GM04503 (cell line): Measurements from ENCODE around the gene MGMT.

Source experiments
- DNase-seq: peaks from one replicate; pipeline ENCODE4 v3.0.0-alpha.2; 2012; ENCODE audit warnings: low read depth

Gene MGMT

DNA sequence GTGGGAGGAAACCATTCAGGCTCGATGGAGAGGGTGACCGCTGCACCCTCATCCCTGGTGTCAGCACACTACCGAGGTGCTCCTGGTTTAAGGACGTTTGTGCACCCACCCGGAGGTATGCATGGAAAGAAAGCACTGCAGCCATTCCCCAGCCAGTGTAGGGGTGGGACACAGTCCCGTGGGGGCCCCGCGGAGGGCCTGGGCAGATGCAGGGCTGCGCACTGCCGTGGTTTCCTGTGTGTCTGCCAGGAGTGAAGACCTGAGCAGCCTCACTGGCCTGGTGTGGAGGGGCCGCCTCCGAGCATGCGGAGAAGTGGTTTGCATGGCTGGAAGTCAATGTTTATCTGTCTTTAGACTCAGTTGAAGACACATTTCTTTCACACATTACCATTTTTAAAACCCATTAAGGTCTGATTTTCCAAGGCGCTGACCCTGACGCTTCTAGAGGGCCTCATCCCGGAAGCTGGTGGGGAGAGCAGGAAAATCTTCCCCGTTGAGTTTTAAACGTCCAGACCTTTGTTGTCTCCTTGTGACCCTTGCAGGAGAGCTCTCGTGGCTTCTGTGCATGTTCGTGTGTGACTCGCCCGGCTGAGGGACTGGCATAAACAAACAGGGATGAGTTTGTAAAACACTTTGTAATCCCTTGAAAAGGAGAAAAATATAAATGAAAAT, 188.1 kb downstream of the MGMT start:
- DNase-seq: no peak

DNA sequence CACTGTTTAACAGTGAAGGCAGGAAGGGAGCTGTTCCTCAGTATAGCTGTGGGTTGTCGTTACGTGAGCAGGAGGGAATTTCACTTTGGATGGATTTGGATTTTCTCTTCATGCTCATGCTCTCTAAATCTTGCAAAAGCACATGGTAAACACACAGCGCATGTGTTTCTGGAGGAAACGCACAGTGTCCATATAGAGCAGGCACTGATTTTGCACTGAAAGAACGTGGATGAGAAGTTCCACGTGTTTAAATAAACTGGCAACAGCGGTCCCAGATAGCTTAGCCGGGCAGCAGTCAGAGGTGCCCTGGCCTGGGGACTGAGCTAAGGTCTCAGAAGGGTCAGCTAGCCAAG, 188.6 kb downstream of the MGMT start:
- DNase-seq: no peak

DNA sequence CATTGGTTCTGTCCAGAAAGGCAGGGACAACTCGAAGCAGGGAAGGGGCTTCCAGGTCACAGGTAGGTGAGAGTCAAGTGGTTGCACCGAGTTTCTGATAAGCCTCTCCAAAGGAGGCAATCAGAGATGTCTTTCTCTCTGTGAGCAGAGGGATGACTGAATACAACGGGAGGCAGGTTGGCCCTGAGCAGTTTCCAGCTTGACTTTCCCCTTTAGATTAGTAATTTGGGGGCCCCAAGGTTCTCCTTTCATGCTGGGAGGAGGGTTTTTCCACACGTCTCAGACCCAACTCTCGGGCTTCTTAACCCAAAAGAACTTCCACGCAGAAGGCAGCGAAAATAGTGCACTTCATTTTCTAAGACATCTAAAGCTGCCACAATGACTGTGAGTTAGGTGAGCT, 189.6 kb downstream of the MGMT start:
- DNase-seq: no peak

DNA sequence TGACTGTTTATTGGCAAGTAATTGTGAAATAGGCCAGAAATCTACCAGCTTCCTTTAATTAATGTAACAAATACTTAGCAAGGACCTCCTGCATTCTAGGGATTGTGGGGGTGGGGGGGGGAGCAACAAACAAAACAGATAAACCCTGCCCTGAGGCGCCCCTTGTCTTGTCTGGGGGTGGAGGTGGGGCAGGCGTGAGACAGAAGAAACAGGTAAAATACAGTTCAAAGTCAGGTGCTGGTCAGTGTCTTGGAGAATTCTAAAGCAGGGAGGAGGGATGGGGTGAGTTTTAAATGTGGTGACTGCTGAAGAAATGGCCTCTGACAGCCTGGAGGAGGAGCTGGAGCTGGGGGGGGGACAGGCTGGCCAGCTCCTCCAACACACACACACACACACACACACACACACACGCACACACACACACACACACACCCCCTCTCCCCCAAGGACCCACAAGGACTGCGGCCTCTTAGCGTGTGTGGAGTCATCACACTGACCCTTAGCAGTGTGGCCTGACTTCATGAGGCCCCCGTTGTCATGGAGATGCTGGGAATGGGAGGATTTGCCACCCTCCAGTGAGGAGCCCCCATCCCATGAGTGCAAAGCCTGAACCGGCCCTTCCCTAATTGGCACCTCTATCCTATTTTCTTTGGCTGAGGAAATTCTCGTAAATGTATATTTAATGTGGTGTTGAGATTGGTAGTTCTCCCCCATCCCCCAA, 190.4 kb downstream of the MGMT start:
- no peak for DNase-seq

DNA sequence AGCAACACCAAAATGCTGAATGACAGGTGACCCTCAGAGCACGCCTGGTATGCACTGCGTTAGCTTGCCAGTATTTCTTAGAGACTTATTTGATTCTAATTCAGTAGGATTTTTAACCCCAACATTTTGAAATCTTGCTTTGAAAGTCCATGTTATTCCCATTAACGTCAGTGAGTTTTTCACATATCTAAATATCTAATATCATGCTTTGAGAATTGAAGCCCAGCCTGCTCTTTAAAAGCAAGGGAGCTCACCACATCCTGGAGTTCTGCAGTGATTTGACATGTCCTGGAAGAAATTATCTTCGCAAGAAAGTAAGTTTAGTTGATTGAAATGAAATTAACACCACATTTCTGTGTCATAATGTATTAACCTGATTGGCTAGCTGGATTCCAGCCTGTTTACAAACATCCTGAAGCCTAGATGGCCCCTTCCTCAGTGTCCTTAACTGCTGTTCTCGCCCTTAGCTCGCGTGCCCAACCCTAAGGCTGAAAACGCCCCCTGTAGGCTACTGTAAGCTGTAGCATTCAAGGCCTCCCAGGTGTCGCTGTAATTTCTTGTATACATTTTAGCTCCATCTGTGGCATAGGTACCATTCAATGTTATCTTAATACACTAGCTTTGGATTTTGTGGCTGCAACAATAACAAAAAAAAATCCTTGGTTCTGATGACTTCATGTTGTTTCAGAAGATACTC, 191.5 kb downstream of the MGMT start:
- DNase-seq: no peak

DNA sequence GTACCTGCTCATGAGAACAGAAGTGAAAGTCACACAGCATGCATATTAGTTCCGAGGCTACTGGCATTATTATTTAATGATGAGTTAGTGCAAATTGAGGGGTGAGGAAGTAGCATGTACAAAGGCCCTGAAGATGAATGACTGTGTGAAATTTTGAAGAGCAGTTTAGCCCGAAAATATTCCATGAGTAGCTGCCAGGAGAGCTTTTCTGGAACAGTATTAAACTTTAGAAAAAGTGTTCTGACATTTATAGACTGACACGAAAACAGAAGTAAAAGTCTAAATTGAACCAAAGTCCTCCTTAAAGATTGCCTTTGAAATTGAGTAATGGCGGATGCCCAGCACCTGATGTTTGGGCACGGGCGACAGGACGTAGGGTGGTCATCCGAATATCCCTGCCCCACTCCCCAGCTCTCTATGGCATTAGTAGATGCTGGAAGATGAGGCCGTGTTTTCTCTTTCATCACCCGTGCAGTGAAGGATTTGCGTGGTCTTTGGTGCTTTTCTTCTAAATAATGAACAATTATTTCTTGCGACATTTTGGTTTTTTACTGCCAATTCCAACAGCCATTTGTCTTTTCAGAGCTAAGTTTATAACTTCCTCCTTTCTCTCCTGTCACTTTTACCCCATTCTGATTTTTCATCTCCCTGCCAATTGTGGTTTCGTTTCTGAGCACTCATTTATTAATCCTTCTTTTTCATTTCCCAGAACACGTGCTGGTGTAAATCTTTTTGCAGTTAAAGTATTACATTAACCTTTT, 192.6 kb downstream of the MGMT start:
- peak; percentile 15 for DNase-seq

DNA sequence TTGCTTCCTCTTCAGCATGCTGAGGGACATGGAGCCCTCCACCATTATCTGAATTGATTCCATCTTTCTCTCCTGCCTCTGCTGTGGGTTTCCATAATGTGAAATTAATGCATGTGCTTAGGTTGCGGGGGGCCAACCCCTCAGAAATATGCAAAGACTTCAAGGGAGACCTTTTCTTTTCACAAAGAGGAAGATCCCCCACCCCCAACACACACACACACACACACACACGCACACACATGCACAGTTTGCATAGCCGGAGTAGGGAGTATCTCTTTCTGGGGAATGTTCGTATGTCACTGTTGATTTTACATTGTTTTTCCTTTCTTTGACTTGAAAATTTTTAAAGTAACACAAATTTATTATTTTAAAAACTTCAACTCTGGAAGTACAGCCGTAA, 193.5 kb downstream of the MGMT start:
- no peak for DNase-seq

DNA sequence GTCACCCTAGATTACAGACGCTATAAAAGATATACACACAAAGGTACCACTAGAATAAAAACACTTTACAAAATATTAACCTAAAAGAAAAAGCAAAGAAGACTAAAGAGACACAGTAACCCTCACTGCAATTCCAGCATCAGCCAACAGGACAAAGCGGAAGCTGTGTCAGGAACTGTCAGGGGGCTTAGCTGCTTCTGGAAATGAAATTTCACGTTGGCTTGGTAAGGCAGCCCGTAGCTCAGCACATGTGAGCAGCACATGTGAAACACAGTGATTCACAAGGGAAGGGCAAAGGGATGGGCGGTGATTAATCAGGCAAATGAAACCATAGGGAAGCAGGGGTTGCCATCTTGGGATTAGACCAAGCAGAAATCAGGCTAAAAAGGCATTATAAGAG, 195.4 kb downstream of the MGMT start:
- no peak for DNase-seq

DNA sequence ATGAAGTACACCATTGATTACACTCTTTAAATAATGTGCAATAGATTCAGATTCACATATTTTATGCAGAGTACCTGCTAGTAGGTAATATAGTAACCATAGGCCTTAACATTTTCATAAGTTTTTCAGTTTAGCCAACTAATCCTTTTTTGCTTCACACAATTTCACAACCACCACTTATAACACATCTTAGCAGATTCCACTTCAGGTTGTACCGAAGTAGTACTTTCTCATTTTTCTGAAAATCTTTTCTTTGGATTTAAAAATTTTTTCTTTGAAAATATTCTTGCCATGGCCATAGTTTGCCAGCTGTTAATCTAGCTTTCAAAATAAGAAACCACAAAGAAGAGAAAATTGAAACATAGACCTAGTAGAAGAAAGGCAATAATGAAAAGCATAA, 203.1 kb downstream of the MGMT start:
- no peak for DNase-seq

DNA sequence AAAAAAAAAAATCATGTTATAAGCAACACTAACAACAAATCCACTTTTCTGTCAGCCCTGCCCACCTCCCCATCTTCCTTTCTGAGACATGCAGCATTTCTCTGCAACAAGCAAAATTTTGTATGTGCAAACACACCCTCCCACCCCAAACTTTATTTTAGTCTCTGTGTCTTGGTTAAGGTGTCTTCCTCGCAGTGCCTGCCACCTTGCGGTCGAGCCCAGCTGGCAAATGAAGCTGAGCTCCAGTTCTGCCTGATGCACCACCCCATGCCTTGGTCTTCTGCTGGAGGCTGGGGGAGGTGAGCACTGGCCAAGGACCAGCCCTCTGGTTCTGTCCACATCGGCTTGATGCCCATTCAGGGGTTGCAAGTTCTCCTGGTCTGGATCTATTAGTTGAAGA, 206.3 kb downstream of the MGMT start:
- DNase-seq: no peak

DNA sequence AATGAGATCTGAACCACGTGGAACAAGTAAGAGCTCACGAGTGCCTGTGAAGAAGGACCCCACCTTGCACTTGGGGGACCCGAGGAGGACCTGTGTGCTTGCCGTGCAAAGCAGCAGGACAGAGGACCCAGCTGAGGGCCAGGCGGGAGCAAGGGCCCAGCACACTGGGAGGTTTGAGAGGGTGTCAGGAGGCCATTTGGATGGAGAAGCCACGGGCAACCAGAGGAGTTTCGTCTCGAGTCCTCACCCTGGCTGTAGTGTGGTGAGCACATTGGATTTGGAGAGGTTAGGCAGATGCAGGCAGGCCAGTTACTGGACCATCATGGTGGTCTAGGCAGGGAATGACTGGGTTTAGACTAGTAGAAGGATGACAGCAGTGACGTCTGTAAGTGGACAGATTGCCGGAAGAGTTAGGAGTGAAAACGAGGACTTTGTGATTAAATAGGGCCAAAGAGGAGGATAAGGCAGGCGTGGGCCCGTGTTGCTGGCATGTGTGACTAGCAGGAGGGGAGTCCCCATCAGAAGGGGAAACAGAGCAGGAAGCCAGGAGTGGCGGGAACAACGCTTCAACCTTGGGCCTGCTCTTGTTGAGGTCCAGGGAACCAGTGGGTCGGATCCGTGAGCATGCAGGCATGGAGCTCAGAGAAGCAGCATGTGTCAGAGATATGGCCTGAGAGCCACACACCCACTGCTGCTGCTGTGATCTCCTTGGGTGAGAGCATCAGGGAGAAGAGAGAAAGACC, 208.2 kb downstream of the MGMT start:
- DNase-seq: no peak

DNA sequence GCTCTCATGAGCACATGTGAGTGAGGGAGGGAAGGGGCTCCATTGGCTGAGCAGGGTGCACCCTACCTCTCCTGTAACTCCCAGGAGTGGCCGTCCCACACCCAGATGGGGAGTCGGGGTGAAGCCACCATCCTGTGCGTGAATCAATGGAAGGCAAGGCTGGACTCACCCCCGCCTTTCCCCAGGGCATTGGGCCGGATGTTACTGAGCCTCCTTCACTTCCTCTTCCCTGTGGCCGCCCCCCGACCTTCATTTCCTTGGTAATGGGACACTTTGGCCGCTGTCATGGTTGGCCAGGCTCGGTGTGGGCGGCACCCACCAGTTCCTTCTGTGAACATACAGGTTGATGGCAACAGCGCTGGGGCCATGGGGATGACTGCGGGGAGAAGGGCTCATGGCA, 209.0 kb downstream of the MGMT start:
- DNase-seq: no peak

DNA sequence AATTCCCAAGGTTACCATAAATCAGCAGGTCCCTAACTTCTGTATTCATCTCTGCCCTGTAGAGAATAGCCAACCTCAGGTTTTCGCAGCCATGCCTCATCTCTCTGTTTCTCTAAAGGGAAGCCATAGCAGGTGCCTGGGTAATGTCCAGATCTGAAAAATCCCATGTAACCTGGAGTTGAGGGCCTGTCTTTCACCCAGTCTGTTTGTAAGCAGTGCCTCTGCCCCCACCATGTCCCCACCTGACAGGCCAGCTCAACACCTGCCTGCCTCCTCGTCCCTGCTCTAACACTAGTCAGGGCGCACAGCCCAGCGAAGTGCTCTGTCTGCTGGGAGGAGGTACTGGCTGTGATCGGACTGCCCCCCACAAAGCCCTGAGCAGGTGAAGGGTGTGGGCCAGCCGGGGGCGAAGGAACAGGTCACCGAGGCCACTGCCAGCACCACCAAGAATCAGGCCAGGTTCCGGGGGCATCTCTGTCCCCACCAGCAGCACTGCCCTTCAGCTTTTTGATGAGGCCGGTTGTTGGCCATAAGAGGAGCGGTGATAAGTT, 210.4 kb downstream of the MGMT start:
- no peak for DNase-seq

DNA sequence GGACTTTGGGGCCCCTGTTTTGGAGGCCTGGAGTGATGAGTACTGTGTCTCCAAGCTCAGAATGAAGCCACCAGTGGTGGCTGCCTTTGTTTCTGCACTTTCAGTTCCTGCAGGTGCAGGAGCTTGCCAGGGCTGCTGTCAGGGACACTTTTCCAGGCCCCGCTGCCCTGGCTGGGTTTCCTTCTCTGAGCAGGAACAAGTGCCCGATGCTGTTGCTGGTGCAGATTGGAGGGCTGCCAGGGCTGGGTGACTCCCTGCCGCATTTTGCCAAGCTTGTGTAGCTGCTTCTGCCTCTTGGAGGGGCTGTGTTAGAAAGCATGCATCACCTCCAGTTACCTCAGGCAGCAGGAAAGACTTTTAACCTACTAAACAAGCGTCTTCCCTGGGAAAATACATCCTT, 211.1 kb downstream of the MGMT start:
- DNase-seq: no peak

DNA sequence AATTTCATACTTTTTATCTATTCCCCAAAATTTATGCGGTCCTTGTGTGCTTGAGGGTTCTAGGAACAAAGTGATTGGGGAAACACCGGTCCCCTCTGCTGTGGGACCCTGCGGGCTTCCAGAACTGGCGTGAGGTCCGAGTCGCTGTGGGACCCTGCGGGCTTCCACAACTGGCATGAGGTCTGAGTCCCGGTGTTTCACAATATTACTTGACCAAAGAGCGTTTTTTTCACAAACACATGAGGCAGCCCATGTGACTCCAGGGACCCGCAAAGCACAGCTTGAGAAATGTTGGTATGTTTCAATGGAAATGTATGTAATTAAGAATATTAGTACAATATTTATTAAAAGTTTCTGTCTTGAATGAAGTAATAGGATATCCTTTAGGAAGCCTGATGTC, 212.2 kb downstream of the MGMT start:
- DNase-seq: no peak

DNA sequence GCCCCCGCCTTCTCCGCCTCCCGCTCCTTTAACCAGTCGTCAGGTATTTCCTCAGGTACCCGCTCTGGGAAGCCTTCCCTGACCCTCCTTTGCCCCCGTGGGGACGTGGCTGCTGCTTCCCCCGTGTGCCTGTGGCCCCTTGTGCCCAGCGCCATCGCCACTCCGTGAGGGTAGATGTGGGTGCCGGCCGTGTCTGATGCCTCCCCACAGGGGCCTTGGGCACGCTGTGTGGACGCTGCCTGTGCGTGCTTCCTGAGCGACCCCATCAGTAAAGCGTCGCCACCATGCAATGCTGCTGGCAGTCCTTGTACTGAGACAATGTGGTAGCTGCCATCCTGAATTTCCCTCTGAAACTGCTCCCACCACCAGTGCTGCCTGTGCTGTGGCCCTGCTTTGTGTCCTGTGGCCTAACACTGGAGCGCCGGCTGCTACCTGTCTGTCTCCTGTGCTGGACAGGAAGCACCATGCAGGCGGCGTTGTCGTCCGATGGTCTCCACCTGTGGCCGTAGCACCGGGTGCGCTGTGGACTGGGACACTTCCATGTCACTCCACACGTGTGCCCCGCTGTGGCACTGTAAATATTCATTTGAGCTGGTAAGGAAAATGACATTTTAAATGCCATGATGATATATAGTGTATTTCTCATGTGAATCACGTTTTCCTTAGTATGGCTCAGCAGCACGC, 213.8 kb downstream of the MGMT start:
- no peak for DNase-seq

DNA sequence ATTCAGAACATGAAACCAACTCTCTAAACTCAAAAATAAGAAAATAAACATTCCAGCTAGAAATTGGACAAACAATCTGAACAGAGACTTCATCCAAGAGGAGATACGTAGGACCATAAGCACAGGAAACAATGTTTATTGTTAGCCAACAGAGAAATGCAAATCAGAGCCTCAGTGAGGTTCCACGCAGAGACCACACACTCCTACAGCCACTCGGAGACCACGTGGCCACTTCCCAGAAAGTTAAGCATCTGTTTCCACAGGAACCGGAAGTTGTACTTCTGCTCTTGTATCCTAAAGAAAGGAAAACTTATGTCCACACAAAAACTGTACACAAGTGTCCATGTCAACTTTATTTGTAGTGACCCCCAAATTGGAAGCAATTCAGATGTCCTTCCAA, 214.8 kb downstream of the MGMT start:
- no peak for DNase-seq

DNA sequence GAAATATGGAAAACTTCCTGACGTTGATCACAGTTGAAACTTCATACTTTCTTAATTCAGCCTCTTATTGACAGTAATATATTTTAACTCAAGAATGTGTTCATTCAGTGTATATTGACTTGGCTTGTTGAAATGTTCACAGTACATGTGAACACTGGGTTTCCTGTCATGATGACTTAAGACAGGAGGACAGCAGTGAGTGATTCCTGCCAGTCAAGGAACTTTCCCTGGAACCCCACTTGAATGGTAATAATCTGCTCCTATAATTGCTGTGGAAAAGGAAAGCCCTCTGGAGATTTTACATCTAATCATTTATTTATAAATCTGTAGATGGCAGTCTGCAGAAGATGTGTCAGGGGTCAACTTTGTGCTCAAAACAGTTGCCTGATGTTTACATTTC, 216.5 kb downstream of the MGMT start:
- no peak for DNase-seq

DNA sequence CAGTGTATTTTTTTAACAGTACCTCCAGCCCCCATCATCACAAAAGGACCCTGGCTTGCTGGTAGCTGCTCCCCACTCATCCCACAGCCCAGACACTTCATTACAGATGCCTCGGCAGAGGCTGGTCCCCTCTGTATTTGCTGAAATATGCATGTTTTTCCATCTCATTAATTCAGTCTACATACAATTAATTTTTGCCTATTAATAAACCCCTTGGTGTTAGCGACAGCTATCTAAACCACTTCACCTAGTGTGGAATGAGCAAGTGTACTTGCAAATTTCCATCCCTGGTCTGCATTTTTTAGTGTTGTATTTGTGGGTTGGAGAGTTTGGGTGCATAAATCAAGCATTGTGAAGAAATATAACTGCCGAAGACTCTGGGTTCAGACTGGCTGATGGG, 216.9 kb downstream of the MGMT start:
- no peak for DNase-seq

DNA sequence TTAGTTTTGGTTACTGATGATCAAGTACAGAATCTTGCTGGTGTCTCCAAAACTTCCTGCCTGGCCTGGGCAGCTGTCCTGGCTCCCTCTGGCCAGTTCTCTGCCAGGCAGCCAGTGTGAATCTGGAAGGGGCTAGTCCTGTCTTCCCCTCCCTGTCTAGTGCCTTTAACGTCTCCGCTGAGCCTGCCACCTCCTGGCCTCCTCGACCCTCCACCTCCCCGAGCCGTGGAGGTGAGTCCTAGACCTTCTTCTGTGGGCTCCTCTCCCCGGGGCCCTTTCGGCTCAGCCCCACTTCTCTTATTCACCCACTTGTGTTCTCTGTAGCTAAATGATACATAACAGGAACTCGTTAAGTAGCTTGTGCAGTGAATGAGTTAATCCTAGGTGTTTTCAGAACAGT, 218.2 kb downstream of the MGMT start:
- no peak for DNase-seq

DNA sequence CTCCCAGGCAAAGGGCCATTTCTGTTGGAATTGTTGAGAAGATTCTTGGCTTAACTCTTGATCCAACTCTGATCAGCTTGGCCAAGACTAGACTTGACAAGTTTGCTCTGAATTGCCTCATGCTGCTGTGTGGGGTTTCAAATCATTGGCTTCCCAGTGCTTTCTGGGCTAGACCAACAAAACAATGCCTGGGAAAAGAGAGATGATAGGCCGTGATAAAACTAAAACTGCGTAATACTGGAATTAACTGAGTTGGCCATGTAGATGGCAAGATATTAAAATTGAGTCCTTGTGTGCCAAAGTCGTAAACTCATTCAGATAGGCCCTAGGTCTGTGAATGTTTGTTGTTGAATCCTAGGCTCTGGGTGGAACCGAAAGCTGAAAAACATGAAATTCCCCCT, 222.6 kb downstream of the MGMT start:
- peak; percentile 15 for DNase-seq
